Measurements from ENCODE around the gene NRG2.

NRG2 gene

GRCh38 chr5:139820606-139821005, 222.5 kb downstream of the NRG2 start:
- TF ChIP-seq POLR2AphosphoS5 (IDR thresholded peaks at IDR 0.05; ENCODE audit: low read depth, low read length): no peak
- no peak for TF ChIP-seq TAF1 (IDR thresholded peaks at IDR 0.05; ENCODE audit: borderline replicate concordance, low read depth, low read length)
- TF ChIP-seq POLR2A (IDR thresholded peaks at IDR 0.05; ENCODE audit: low read depth, low read length): no peak
- DNase-seq (ENCODE audit: insufficient read length) (no peak), FAIRE-seq (no peak)

DNA sequence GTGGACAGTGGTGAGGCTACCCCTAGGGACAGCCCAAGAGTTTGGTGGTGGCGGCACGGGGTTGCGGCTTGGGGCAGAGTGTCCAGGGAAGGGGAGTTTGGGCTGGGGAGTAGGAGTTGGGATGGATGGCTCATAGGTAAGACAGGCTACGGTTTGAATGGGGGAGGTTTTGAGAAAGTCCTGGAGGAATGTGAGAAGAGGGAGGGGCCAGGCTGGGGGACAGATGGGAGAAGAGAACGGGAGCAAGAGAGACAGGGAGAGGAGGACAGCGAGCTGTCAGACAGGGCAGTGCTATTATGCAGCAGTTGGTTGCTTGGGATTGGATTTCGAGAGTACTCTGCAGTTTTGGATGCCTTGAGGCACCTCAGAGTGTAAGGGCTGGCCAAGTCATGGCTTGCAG, 223.0 kb downstream of the NRG2 start:
- no peak for FAIRE-seq
- DNase-seq (ENCODE audit: insufficient read length): no peak
- TF ChIP-seq POLR2A (IDR thresholded peaks at IDR 0.05; ENCODE audit: low read depth, low read length) (no peak), TAF1 (IDR thresholded peaks at IDR 0.05; ENCODE audit: borderline replicate concordance, low read depth, low read length) (no peak), POLR2AphosphoS5 (IDR thresholded peaks at IDR 0.05; ENCODE audit: low read depth, low read length) (no peak)

DNA sequence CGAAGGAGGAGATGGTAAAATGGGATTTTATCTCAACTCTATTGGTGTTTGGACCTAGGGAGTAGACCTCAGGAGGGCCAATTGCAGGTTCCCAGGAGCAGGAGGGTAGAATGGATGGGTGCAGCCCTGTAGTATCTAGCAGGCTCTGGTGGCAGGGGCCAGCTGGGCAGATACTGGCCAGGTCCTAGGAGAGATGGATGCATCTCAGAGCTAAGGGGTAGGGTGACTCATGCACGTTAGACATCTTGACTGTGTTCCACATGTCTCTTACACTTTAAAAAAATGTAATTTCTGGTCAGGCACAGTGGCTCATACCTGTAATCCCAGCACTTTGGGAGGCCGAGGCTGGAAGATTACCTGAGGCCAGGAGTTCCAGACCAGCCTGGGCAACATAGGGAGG, 225.1 kb downstream of the NRG2 start:
- FAIRE-seq (no peak), DNase-seq (ENCODE audit: insufficient read length) (no peak)
- TF ChIP-seq POLR2A (IDR thresholded peaks at IDR 0.05; ENCODE audit: low read depth, low read length) (no peak), TAF1 (IDR thresholded peaks at IDR 0.05; ENCODE audit: borderline replicate concordance, low read depth, low read length) (no peak), POLR2AphosphoS5 (IDR thresholded peaks at IDR 0.05; ENCODE audit: low read depth, low read length) (no peak)

GRCh38 chr5:139817362-139817761, 225.7 kb downstream of the NRG2 start:
- DNase-seq (ENCODE audit: insufficient read length): no peak
- TF ChIP-seq TAF1 (IDR thresholded peaks at IDR 0.05; ENCODE audit: borderline replicate concordance, low read depth, low read length): no peak
- no peak for TF ChIP-seq POLR2AphosphoS5 (IDR thresholded peaks at IDR 0.05; ENCODE audit: low read depth, low read length)
- no peak for TF ChIP-seq POLR2A (IDR thresholded peaks at IDR 0.05; ENCODE audit: low read depth, low read length)
- FAIRE-seq: no peak

DNA sequence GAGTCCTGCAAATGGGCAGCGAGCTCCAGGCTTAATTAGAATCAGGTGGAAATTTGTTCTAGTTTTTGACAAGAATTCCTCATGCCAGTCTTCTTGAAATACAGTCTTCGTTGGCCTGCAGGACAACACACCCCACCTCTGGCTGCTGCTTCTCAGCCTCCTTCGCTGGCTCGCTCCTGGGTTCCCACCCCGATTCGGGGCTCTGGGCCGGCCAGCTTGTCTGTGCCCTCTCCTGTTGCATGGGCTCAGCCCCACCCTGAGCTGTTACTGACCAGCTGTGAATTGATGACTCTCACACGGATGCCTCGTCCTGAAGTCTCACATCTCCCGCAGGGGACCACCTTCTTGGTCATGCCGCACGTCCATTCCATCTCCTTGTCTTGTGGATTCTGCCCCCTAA, 226.5 kb downstream of the NRG2 start:
- DNase-seq (ENCODE audit: insufficient read length): no peak
- TF ChIP-seq POLR2A (IDR thresholded peaks at IDR 0.05; ENCODE audit: low read depth, low read length) (no peak), POLR2AphosphoS5 (IDR thresholded peaks at IDR 0.05; ENCODE audit: low read depth, low read length) (no peak), TAF1 (IDR thresholded peaks at IDR 0.05; ENCODE audit: borderline replicate concordance, low read depth, low read length) (no peak)
- no peak for FAIRE-seq

GRCh38 chr5:139814704-139815280, 228.3 kb downstream of the NRG2 start:
- FAIRE-seq (no peak), DNase-seq (ENCODE audit: insufficient read length) (no peak)
- TF ChIP-seq POLR2AphosphoS5 (IDR thresholded peaks at IDR 0.05; ENCODE audit: low read depth, low read length): no peak
- no peak for TF ChIP-seq TAF1 (IDR thresholded peaks at IDR 0.05; ENCODE audit: borderline replicate concordance, low read depth, low read length)
- TF ChIP-seq POLR2A (IDR thresholded peaks at IDR 0.05; ENCODE audit: low read depth, low read length): no peak

GRCh38 chr5:139814191-139814601, 228.9 kb downstream of the NRG2 start:
- TF ChIP-seq TAF1 (IDR thresholded peaks at IDR 0.05; ENCODE audit: borderline replicate concordance, low read depth, low read length) (no peak), POLR2A (IDR thresholded peaks at IDR 0.05; ENCODE audit: low read depth, low read length) (no peak), POLR2AphosphoS5 (IDR thresholded peaks at IDR 0.05; ENCODE audit: low read depth, low read length) (no peak)
- DNase-seq (ENCODE audit: insufficient read length) (no peak), FAIRE-seq (no peak)

- TF ChIP-seq POLR2A (IDR thresholded peaks at IDR 0.05; ENCODE audit: low read depth, low read length) (no peak), TAF1 (IDR thresholded peaks at IDR 0.05; ENCODE audit: borderline replicate concordance, low read depth, low read length) (no peak), POLR2AphosphoS5 (IDR thresholded peaks at IDR 0.05; ENCODE audit: low read depth, low read length) (no peak)
- FAIRE-seq: no peak
- no peak for DNase-seq (ENCODE audit: insufficient read length)
Observed at GRCh38 chr5:139812836-139813805, 230.0 kb downstream of the NRG2 start.

- TF ChIP-seq POLR2AphosphoS5 (IDR thresholded peaks at IDR 0.05; ENCODE audit: low read depth, low read length) (no peak), POLR2A (IDR thresholded peaks at IDR 0.05; ENCODE audit: low read depth, low read length) (no peak), TAF1 (IDR thresholded peaks at IDR 0.05; ENCODE audit: borderline replicate concordance, low read depth, low read length) (no peak)
Observed at GRCh38 chr5:139812323-139812722, 230.8 kb downstream of the NRG2 start.

DNA sequence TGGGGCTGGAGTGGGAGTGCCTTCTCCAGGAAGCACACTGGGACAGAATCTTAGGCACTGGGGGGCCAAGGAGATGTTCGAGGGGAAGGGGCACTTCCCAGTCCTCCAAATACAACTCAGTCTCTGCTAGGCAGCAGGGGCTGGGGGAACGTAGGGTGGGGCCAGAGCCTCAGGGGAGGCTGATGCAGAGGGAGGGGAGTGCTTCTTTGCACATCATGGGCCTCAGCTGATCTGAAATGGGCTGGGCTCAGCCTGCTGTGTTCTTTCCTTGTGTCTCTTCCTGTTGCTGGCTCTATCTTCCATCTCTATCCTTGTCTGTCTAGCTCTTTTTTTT, 231.9 kb downstream of the NRG2 start:
- DNase-seq (ENCODE audit: insufficient read length) (no peak), FAIRE-seq (no peak)
- TF ChIP-seq TAF1 (IDR thresholded peaks at IDR 0.05; ENCODE audit: borderline replicate concordance, low read depth, low read length): no peak

More at GRCh38 chr5:139812323-139812722, 230.8 kb downstream of the NRG2 start:
- DNase-seq (ENCODE audit: insufficient read length) (no peak), FAIRE-seq (no peak)

GRCh38 chr5:139810341-139811273, 232.5 kb downstream of the NRG2 start:
- no peak for DNase-seq (ENCODE audit: insufficient read length)
- no peak for FAIRE-seq
- no peak for TF ChIP-seq POLR2A (IDR thresholded peaks at IDR 0.05; ENCODE audit: low read depth, low read length)
- no peak for TF ChIP-seq POLR2AphosphoS5 (IDR thresholded peaks at IDR 0.05; ENCODE audit: low read depth, low read length)
- no peak for TF ChIP-seq TAF1 (IDR thresholded peaks at IDR 0.05; ENCODE audit: borderline replicate concordance, low read depth, low read length)
